H1 (cell line): ENCODE measurements around the gene SCN1B. TPM values are rescaled to one million over a fixed set of nuclear protein-coding genes. Genes with fewer than 3 reads are reported as not detected.

Experiments
- CTCF ChIA-PET: fragments of 300-600 bp; sonication (Branson Sonifier 250); formaldehyde crosslinking; loops from one replicate; lab custom pipeline; 2021; ENCODE audit not compliant: partially characterized antibody; lab: Charles Lee
- POLR2A ChIA-PET: fragments of 300-600 bp; sonication (Branson Sonifier 250); formaldehyde crosslinking; loops from one replicate; lab custom pipeline; 2021; ENCODE audit warnings: inconsistent platforms; ENCODE audit not compliant: partially characterized antibody; lab: Charles Lee
- DNase-seq, 2 experiments: peaks; one replicate each; pipeline versions ENCODE4 v3.0.0 to v3.0.0-alpha.2; 2010 to 2022; ENCODE audit warnings: low spot score in 2 of 2, low read depth in 1 of 2, mixed read lengths in 1 of 2
- FAIRE-seq: peaks from 2 replicates; lab custom pipeline; 2011; peaks lifted over from hg19 to GRCh38; lab: Jason Lieb, UNC
- H2AFZ ChIP-seq: 2 replicates; pipeline ENCODE4 v1.8.1; 2012; ENCODE audit warnings: low read length, inconsistent platforms
- H2AK5ac ChIP-seq: 2 replicates; pipeline ENCODE4 v1.6.1; 2013; ENCODE audit warnings: low read depth, low read length
- H2BK120ac ChIP-seq: replicated peaks from 2 replicates; pipeline ENCODE3; 2013; ENCODE audit warnings: low read depth, low read length, inconsistent platforms
- H2BK12ac ChIP-seq: 2 replicates; pipeline ENCODE4 v1.6.1; 2013; ENCODE audit warnings: low read depth, low read length
- H2BK15ac ChIP-seq: 2 replicates; pipeline ENCODE4 v1.6.1; 2013; ENCODE audit warnings: low read length
- H2BK20ac ChIP-seq: 2 replicates; pipeline ENCODE4 v1.6.1; 2013; ENCODE audit warnings: low read length
- H2BK5ac ChIP-seq: 2 replicates; pipeline ENCODE4 v1.6.1; 2013; ENCODE audit warnings: low read depth, low read length
- H3K14ac ChIP-seq: 2 replicates; pipeline ENCODE4 v1.6.1; 2013; ENCODE audit warnings: inconsistent platforms; ENCODE audit not compliant: insufficient read length
- H3K18ac ChIP-seq: 2 replicates; pipeline ENCODE4 v1.6.1; 2013; ENCODE audit warnings: low read length; ENCODE audit errors: extremely low read depth
- H3K23ac ChIP-seq: 2 replicates; pipeline ENCODE4 v1.6.1; 2013; ENCODE audit warnings: inconsistent platforms; ENCODE audit not compliant: insufficient read length
- H3K23me2 ChIP-seq: 2 replicates; pipeline ENCODE4 v1.6.1; 2013; ENCODE audit warnings: low read depth, low read length
- H3K27ac ChIP-seq: 2 replicates; pipeline ENCODE4 v1.6.1; 2011; ENCODE audit warnings: low read depth, low read length, inconsistent platforms
- H3K27me3 ChIP-seq, 4 experiments: replicated peaks in 1 of 4; 1 replicate in 1 of 4; 2 replicates in 3 of 4; pipeline versions ENCODE4 v1.6.1 to v1.8.1; 2011 to 2013; ENCODE audit warnings: low read length in 3 of 4, mild to moderate bottlenecking in 3 of 4, inconsistent platforms in 2 of 4, mixed read lengths in 2 of 4, moderate library complexity in 1 of 4; ENCODE audit not compliant: control insufficient read depth in 3 of 4, insufficient read depth in 3 of 4; ENCODE audit errors: extremely low read depth in 1 of 4
- H3K36me3 ChIP-seq, 4 experiments: 2 replicates each; pipeline versions ENCODE4 v1.6.1 to v1.8.1; 2011 to 2013; ENCODE audit warnings: mild to moderate bottlenecking in 4 of 4, low read length in 3 of 4, moderate library complexity in 2 of 4, control low read depth in 1 of 4, inconsistent platforms in 1 of 4; ENCODE audit not compliant: insufficient read depth in 4 of 4, control insufficient read depth in 2 of 4
- H3K4ac ChIP-seq: replicated peaks from 2 replicates; pipeline ENCODE3; 2013; ENCODE audit warnings: low read length, low read depth, mixed read lengths, inconsistent platforms; ENCODE audit not compliant: insufficient read length
- H3K4me1 ChIP-seq, 4 experiments: replicated peaks in 1 of 4; 1 replicate in 1 of 4; 2 replicates in 3 of 4; pipeline versions ENCODE4 v1.6.1 to v1.8.1; 2011 to 2013; ENCODE audit warnings: low read length in 3 of 4, inconsistent platforms in 2 of 4, mixed read lengths in 1 of 4; ENCODE audit not compliant: insufficient read depth in 4 of 4, control insufficient read depth in 3 of 4
- H3K4me2 ChIP-seq, 2 experiments: 2 replicates each; pipeline versions ENCODE4 v1.6.1 to v1.8.1; 2011 to 2013; ENCODE audit warnings: low read depth in 2 of 2, low read length in 2 of 2, control low read depth in 1 of 2, inconsistent platforms in 1 of 2, mild to moderate bottlenecking in 1 of 2; ENCODE audit not compliant: insufficient read depth in 1 of 2
- H3K4me3 ChIP-seq, 4 experiments: fragments of 200-600, 300-600 bp in 1 of 4; sonication (generic), shearing (Covaris generic), sonication (Bioruptor Twin) in 1 of 4; 2 replicates each; pipeline versions ENCODE4 v1.5.1 to v1.8.1; 2011 to 2016; ENCODE audit warnings: low read length in 4 of 4, low read depth in 3 of 4, control low read depth in 2 of 4, inconsistent platforms in 2 of 4, mild to moderate bottlenecking in 2 of 4, mixed read lengths in 1 of 4, moderate library complexity in 1 of 4; ENCODE audit not compliant: insufficient read depth in 2 of 4; ENCODE audit errors: extremely low read depth in 1 of 4
- H3K56ac ChIP-seq: replicated peaks from 2 replicates; pipeline ENCODE3; 2013; ENCODE audit warnings: low read depth, mild to moderate bottlenecking, mixed read lengths, low read length, inconsistent platforms; ENCODE audit not compliant: insufficient read length
- H3K79me1 ChIP-seq: 2 replicates; pipeline ENCODE4 v1.6.1; 2013; ENCODE audit warnings: low read depth, low read length, control low read depth
- H3K79me2 ChIP-seq, 2 experiments: 2 replicates each; pipeline versions ENCODE4 v1.6.1 to v1.8.1; 2012 to 2013; ENCODE audit warnings: low read length in 2 of 2, mild to moderate bottlenecking in 2 of 2, inconsistent platforms in 1 of 2; ENCODE audit not compliant: insufficient read depth in 2 of 2, control insufficient read depth in 1 of 2
- H3K9ac ChIP-seq, 4 experiments: replicated peaks in 1 of 4; 1 replicate in 1 of 4; 2 replicates in 3 of 4; pipeline versions ENCODE4 v1.6.1 to v1.8.1; 2011 to 2013; ENCODE audit warnings: low read depth in 3 of 4, low read length in 3 of 4, control low read depth in 2 of 4, mild to moderate bottlenecking in 2 of 4, moderate library complexity in 2 of 4, inconsistent platforms in 1 of 4; ENCODE audit errors: extremely low read depth in 1 of 4
- H3K9me3 ChIP-seq, 2 experiments: 2 replicates each; pipeline versions ENCODE4 v1.6.1 to v1.8.1; 2012 to 2013; ENCODE audit warnings: mild to moderate bottlenecking in 2 of 2, moderate library complexity in 2 of 2, control low read depth in 1 of 2, inconsistent platforms in 1 of 2, low read depth in 1 of 2, low read length in 1 of 2, mixed read lengths in 1 of 2; ENCODE audit not compliant: insufficient read depth in 2 of 2
- H4K20me1 ChIP-seq, 2 experiments: replicated peaks in 1 of 2; 2 replicates each; pipeline versions ENCODE3 to v1.8.1; 2011 to 2013; ENCODE audit warnings: inconsistent platforms in 2 of 2, low read length in 2 of 2, mild to moderate bottlenecking in 1 of 2; ENCODE audit not compliant: insufficient read depth in 2 of 2, control insufficient read depth in 1 of 2
- H4K5ac ChIP-seq: 2 replicates; pipeline ENCODE4 v1.6.1; 2013; ENCODE audit warnings: low read length, low read depth, mixed read lengths, inconsistent platforms; ENCODE audit not compliant: insufficient read length
- H4K8ac ChIP-seq: 2 replicates; pipeline ENCODE4 v1.8.0; 2013; ENCODE audit warnings: mild to moderate bottlenecking, moderate library complexity, low read length, inconsistent platforms; ENCODE audit not compliant: insufficient read depth; ENCODE audit errors: extremely low read depth
- H4K91ac ChIP-seq: replicated peaks from 2 replicates; pipeline ENCODE3; 2013; ENCODE audit warnings: low read length, mixed read lengths, inconsistent platforms; ENCODE audit not compliant: insufficient read length
- CEBPB ChIP-seq: IDR thresholded peaks from 2 replicates; pipeline ENCODE4 v1.6.1; 2012; ENCODE audit warnings: low read depth, low read length
- CHD1 ChIP-seq: IDR thresholded peaks from 2 replicates; pipeline ENCODE4 v1.6.1; 2012; ENCODE audit warnings: low read depth, low read length, improper control_type of control experiment
- CTBP2 ChIP-seq: IDR thresholded peaks from 2 replicates; pipeline ENCODE4 v1.7.0; 2011; ENCODE audit warnings: borderline replicate concordance, mild to moderate bottlenecking, moderate library complexity, mixed read lengths, low read length; ENCODE audit not compliant: insufficient read depth, insufficient read length
- FOSL1 ChIP-seq: IDR thresholded peaks from 2 replicates; pipeline ENCODE4 v1.6.1; 2011; ENCODE audit warnings: mild to moderate bottlenecking, low read depth, low read length, moderate library complexity; ENCODE audit not compliant: insufficient read depth
- HDAC6 ChIP-seq: IDR thresholded peaks from one replicate; pipeline ENCODE4 v1.7.1; 2012; ENCODE audit warnings: low read depth, mild to moderate bottlenecking, inconsistent platforms, low read length, moderate library complexity
- KDM5A ChIP-seq: fragments of 200-600 bp; IDR thresholded peaks from 2 replicates; pipeline ENCODE4 v1.7.1; 2012; ENCODE audit warnings: mild to moderate bottlenecking, low read length, inconsistent platforms, mixed read lengths
- PHF8 ChIP-seq: fragments of 200-600 bp; sonication (generic); conservative IDR thresholded peaks from 2 replicates; pipeline ENCODE4 v1.7.1; 2012; ENCODE audit warnings: low read depth, mild to moderate bottlenecking, inconsistent platforms, low read length, moderate library complexity
- TBP ChIP-seq: IDR thresholded peaks from 2 replicates; pipeline ENCODE4 v1.6.1; 2011; ENCODE audit warnings: low read depth, low read length, improper control_type of control experiment
- WGBS, 2 experiments: shearing (Covaris generic) in 1 of 2; methylation state at CpG; one replicate each; pipeline versions ENCODE4 v1.1.6 to v1.1.7; 2013 to 2015; ENCODE audit warnings: low lambda C conversion rate in 2 of 2, mixed read lengths in 2 of 2, inconsistent platforms in 1 of 2, low coverage in 1 of 2, missing lambda C conversion rate in 1 of 2; ENCODE audit not compliant: insufficient replicate concordance in 2 of 2, insufficient coverage in 1 of 2, insufficient read length in 1 of 2; ENCODE audit errors: extremely low coverage in 1 of 2, missing lambda C conversion rate in 1 of 2; 5-methylcytosine and 5-hydroxymethylcytosine counted together
- polyA plus RNA-seq, 7 experiments: library from polyadenylated mRNA; depleted of rRNA in 3 of 7; stranded (reverse) in 5 of 7; unstranded in 2 of 7; fragments of >200 nt in 5 of 7; fragments of 200-250 nt in 2 of 7; gene quantifications; 1 replicate in 5 of 7; 2 replicates in 1 of 7; 4 replicates in 1 of 7; pipeline versions ENCODE4 v1.2.1 to v1.2.3, GENCODE V29; 2011 to 2013; ENCODE audit warnings: missing spikeins in 2 of 7, mixed read lengths in 2 of 7
- total RNA-seq: library from RNA; stranded (reverse); fragmentation: NEBNext Ultra II Directional; extraction: Animal tissue kit (Norgen Biotek cat#: 25700); gene quantifications from 2 replicates; pipeline ENCODE4 v1.2.1, GENCODE V29; 2021
- TF ChIP-seq, protein P1 (sequence below): IDR thresholded peaks from 2 replicates; pipeline ENCODE4 v1.6.1; 2011; ENCODE audit warnings: low read depth, mild to moderate bottlenecking, low read length; ENCODE audit not compliant: insufficient read depth
- TF ChIP-seq, protein P2 (sequence below): IDR thresholded peaks from 2 replicates; pipeline ENCODE4 v1.6.1; 2012; ENCODE audit warnings: inconsistent platforms

The SCN1B gene
- total and polyA plus RNA-seq, 2 of the 8 experiments (the other 6 are each of a cell fraction or from before 2014, with no cell fraction given): 3.1 to 3.5 TPM

DNA sequence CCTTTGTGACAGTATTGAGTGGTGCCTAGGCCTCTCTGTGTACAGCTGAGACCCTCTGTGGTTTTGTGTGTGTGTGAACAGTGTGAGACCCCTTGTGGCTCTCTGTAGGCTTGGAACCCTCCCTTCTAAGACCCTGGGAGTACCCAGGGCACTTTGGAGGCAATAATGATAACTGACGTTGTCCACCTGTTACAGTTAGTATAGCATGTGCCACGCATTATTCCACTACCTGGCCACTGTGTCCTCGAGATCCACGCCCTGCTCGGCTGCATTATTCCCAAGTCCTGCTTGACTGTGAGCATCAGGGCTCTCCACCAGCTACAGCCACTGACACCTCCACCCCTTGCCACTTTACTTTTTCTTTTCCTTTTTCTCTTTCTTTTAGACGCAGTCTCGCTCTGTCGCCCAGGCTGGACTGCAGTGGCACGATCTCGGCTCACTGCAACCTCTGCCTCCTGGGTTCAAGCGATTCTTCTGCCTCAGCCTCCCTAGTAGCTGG lies 28.2 kb upstream of the SCN1B start:
- no peak overlapping the region for H2BK120ac ChIP-seq
- H3K4me3 ChIP-seq: peak overlapping the region; percentile 73 to 92 (median 84); a peak in 4 of 8 replicates
- no peak overlapping the region for H3K14ac ChIP-seq
- H3K23ac ChIP-seq: no peak overlapping the region
- peaks cover 8 to 28% (median 20%) of the 10 kb centered on the region in 4 experiments for H3K4me1 ChIP-seq
- H3K79me2 ChIP-seq: peaks cover 31 to 65% of the 10 kb centered on the region in 2 experiments
- H2AK5ac ChIP-seq: no peak overlapping the region
- no peaks in the 10 kb centered on the region for H3K27me3 ChIP-seq
- no peak overlapping the region for H2BK20ac ChIP-seq
- no peak overlapping the region for H3K18ac ChIP-seq
- H4K91ac ChIP-seq: no peak overlapping the region
- H3K23me2 ChIP-seq: peaks cover 18% of the 10 kb centered on the region
- FAIRE-seq (no peak), DNase-seq (no peak)
- H3K56ac ChIP-seq: no peak overlapping the region
- H4K8ac ChIP-seq: no peak overlapping the region
- peaks cover 19% of the 10 kb centered on the region for H3K79me1 ChIP-seq
- peak overlapping the region; percentile 56 to 99 for H3K4me2 ChIP-seq
- no peak overlapping the region for H3K4ac ChIP-seq
- ChIA-PET CTCF (interaction anchor here (0.7 to 3.5 kb wide), 8 partner anchors 9 to 1126 kb away, joined by 3 to 18 read pairs (median 4); no protein-coding TSS in a partner anchor), POLR2A (interaction anchor here (0.6 to 22.5 kb wide), 10 partner anchors 16 to 668 kb away, joined by 3 to 366 read pairs (median 4); partner anchors contain the start of genes HPN and SCN1B)
- H3K27ac ChIP-seq: no peak overlapping the region
- H4K20me1 ChIP-seq: peaks cover 27 to 41% of the 10 kb centered on the region in 2 experiments
- no peak overlapping the region for H2AFZ ChIP-seq
- H3K9me3 ChIP-seq: no peaks in the 10 kb centered on the region
- H2BK12ac ChIP-seq: no peak overlapping the region
- WGBS, 2 experiments: 89% methylated on average over 11 of the region's 11 CpGs; no CpG with 5 or more reads in 1 of the 2 experiments
- H3K9ac ChIP-seq: no peak overlapping the region
- no peak overlapping the region for H4K5ac ChIP-seq
- H2BK5ac ChIP-seq: no peak overlapping the region
- H3K36me3 ChIP-seq: peaks cover 9 to 16% (median 12%) of the 10 kb centered on the region in 4 experiments; a peak in 7 of 8 replicates
- H2BK15ac ChIP-seq: no peak overlapping the region
- TF ChIP-seq KDM5A: no peak
- TF ChIP-seq HDAC6: no peak
- TF ChIP-seq, protein P1, sequence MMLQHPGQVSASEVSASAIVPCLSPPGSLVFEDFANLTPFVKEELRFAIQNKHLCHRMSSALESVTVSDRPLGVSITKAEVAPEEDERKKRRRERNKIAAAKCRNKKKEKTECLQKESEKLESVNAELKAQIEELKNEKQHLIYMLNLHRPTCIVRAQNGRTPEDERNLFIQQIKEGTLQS: no peak
- TF ChIP-seq PHF8: no peak
- TF ChIP-seq CEBPB: no peak
- TF ChIP-seq TBP: no peak
- TF ChIP-seq CHD1: no peak
- no peak for TF ChIP-seq FOSL1
- no peak for TF ChIP-seq CTBP2
- TF ChIP-seq, protein P2, sequence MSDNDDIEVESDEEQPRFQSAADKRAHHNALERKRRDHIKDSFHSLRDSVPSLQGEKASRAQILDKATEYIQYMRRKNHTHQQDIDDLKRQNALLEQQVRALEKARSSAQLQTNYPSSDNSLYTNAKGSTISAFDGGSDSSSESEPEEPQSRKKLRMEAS: no peak
